HEK293 (cell line): Measurements from ENCODE around the gene TSHZ2.
A peak's percentile ranks its signal among the peaks of the same experiment; 100 is the strongest.

Source experiments
- CTCF ChIA-PET: fragments of 350-600 bp; formaldehyde crosslinking; extraction: SDS; loops from one replicate; lab custom pipeline; 2021; ENCODE audit warnings: antibody characterized with exemption; lab: Yijun Ruan, JAX
- POLR2A ChIA-PET: fragments of 300-600 bp; formaldehyde crosslinking; extraction: SDS; loops from one replicate; lab custom pipeline; 2020; ENCODE audit warnings: antibody characterized with exemption, inconsistent platforms; lab: Yijun Ruan, JAX
- H3K27ac ChIP-seq: fragments of 200-500 bp; sonication (Bioruptor generic); 2 replicates; pipeline ENCODE4 v1.5.1; 2014; ENCODE audit warnings: low read depth, low read length, control low read depth, inconsistent platforms; ENCODE audit errors: extremely low read depth
- H3K36me3 ChIP-seq, 2 experiments: fragments of 200-500 bp in 1 of 2; sonication (Bioruptor generic) in 1 of 2; 1 replicate in 1 of 2; 2 replicates in 1 of 2; pipeline ENCODE4 v1.5.1; 2014 to 2017; ENCODE audit warnings: inconsistent platforms in 2 of 2, low read length in 2 of 2; ENCODE audit not compliant: control insufficient read depth in 2 of 2, insufficient read depth in 1 of 2
- H3K4me1 ChIP-seq: fragments of 200-500 bp; sonication (Bioruptor generic); 2 replicates; pipeline ENCODE4 v1.5.1; 2014; ENCODE audit warnings: mild to moderate bottlenecking, low read length, inconsistent platforms; ENCODE audit not compliant: control insufficient read depth, insufficient read depth
- H3K4me3 ChIP-seq: 2 replicates; pipeline ENCODE4 v1.5.1; 2011; ENCODE audit warnings: low read depth, mild to moderate bottlenecking, control low read depth, low read length, moderate library complexity
- H3K9me3 ChIP-seq: fragments of 200-500 bp; sonication (Bioruptor generic); 2 replicates; pipeline ENCODE4 v1.5.1; 2014; ENCODE audit warnings: low read depth, low read length, inconsistent platforms; ENCODE audit not compliant: control insufficient read depth, insufficient read depth
- FEZF1 ChIP-seq: fragments of 450-650 bp; formaldehyde crosslinking; IDR thresholded peaks from 2 replicates; pipeline ENCODE4 v1.5.1; 2016; ENCODE audit warnings: missing biosample characterization, missing genetic modification characterization
- GLI4 ChIP-seq: fragments of 450-650 bp; formaldehyde crosslinking; IDR thresholded peaks from 2 replicates; pipeline ENCODE4 v1.5.1; 2016; ENCODE audit warnings: missing biosample characterization, missing genetic modification characterization
- GLIS2 ChIP-seq: fragments of 450-650 bp; formaldehyde crosslinking; IDR thresholded peaks from 2 replicates; pipeline ENCODE4 v1.5.1; 2016; ENCODE audit warnings: missing biosample characterization, missing genetic modification characterization
- HOXA7 ChIP-seq: sonication (generic); formaldehyde crosslinking; IDR thresholded peaks from 2 replicates; pipeline ENCODE4 v1.8.1; 2022; ENCODE audit warnings: missing genetic modification reagents, borderline replicate concordance
- KLF16 ChIP-seq: fragments of 450-650 bp; formaldehyde crosslinking; IDR thresholded peaks from 2 replicates; pipeline ENCODE4 v1.5.1; 2017; ENCODE audit warnings: missing biosample characterization, missing genetic modification characterization
- SCRT2 ChIP-seq: fragments of 450-650 bp; formaldehyde crosslinking; IDR thresholded peaks from 2 replicates; pipeline ENCODE4 v1.5.1; 2016; ENCODE audit warnings: missing biosample characterization, missing genetic modification characterization
- WT1 ChIP-seq: fragments of 450-650 bp; formaldehyde crosslinking; IDR thresholded peaks from 2 replicates; pipeline ENCODE4 v1.5.1; 2016; ENCODE audit warnings: missing biosample characterization, missing genetic modification characterization
- ZBTB20 ChIP-seq: fragments of 450-650 bp; formaldehyde crosslinking; IDR thresholded peaks from 2 replicates; pipeline ENCODE4 v1.5.1; 2016; ENCODE audit warnings: missing biosample characterization, missing genetic modification characterization
- ZNF140 ChIP-seq: fragments of 450-650 bp; formaldehyde crosslinking; IDR thresholded peaks from 2 replicates; pipeline ENCODE4 v1.5.1; 2016; ENCODE audit warnings: missing biosample characterization, missing genetic modification characterization
- ZNF266 ChIP-seq: fragments of 450-650 bp; formaldehyde crosslinking; IDR thresholded peaks from 2 replicates; pipeline ENCODE4 v1.5.1; 2016; ENCODE audit warnings: missing biosample characterization, missing genetic modification characterization, low read depth
- ZNF311 ChIP-seq: fragments of 450-650 bp; formaldehyde crosslinking; IDR thresholded peaks from 2 replicates; pipeline ENCODE4 v1.5.1; 2017; ENCODE audit warnings: missing biosample characterization, missing genetic modification characterization, borderline replicate concordance
- ZNF366 ChIP-seq: fragments of 450-650 bp; formaldehyde crosslinking; conservative IDR thresholded peaks from 2 replicates; pipeline ENCODE4 v1.5.1; 2016; ENCODE audit warnings: missing biosample characterization, missing genetic modification characterization
- ZNF398 ChIP-seq: fragments of 450-650 bp; formaldehyde crosslinking; IDR thresholded peaks from 2 replicates; pipeline ENCODE4 v1.5.1; 2017; ENCODE audit warnings: missing biosample characterization, missing genetic modification characterization
- ZNF704 ChIP-seq: fragments of 450-650 bp; formaldehyde crosslinking; IDR thresholded peaks from 2 replicates; pipeline ENCODE4 v1.5.1; 2016; ENCODE audit warnings: missing biosample characterization, missing genetic modification characterization
- ZNF837 ChIP-seq: fragments of 450-650 bp; formaldehyde crosslinking; IDR thresholded peaks from 2 replicates; pipeline ENCODE4 v1.5.1; 2016; ENCODE audit warnings: missing biosample characterization, missing genetic modification characterization
- TF ChIP-seq, protein P1 (sequence below): fragments of 450-650 bp; formaldehyde crosslinking; IDR thresholded peaks from 2 replicates; pipeline ENCODE4 v1.5.1; 2016; ENCODE audit warnings: missing biosample characterization, missing genetic modification characterization

TSHZ2 gene

DNA sequence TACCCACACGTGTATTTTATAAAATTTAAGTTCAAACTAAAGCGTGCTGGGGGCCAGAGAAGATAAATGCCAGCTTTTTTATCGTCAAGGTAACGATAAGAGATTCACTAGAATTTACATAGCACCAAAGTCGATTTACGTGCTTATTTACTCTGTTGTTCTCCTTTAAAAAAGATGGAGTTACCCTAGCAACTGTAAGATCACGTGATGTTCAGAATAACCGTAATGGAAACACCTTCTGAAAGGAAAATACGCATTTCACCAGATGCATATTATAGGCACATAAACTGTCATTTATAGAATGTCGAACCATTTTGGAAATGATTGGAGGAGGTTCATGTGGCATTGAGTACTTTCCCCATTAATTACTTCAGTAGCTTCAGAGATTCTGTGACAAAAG, 207.6 kb downstream of the TSHZ2 start (continued):
- TF ChIP-seq ZNF704 (tag by site-specific recombination) (no peak), GLI4 (no peak), KLF16 (tag by site-specific recombination) (no peak)

GRCh38 chr20:53180928-53181362, 208.8 kb downstream of the TSHZ2 start:
- ChIA-PET POLR2A (no interaction called here), CTCF (no interaction called here)
- TF ChIP-seq ZNF266 (tag by site-specific recombination), result no peak
- TF ChIP-seq FEZF1 (tag by site-specific recombination), result no peak
- Histone ChIP-seq H3K27ac (no peak overlapping the region), H3K4me1 (no peaks in the 10 kb centered on the region), H3K4me3 (no peak overlapping the region), H3K36me3 (no peaks in the 10 kb centered on the region), H3K9me3 (no peaks in the 10 kb centered on the region)

DNA sequence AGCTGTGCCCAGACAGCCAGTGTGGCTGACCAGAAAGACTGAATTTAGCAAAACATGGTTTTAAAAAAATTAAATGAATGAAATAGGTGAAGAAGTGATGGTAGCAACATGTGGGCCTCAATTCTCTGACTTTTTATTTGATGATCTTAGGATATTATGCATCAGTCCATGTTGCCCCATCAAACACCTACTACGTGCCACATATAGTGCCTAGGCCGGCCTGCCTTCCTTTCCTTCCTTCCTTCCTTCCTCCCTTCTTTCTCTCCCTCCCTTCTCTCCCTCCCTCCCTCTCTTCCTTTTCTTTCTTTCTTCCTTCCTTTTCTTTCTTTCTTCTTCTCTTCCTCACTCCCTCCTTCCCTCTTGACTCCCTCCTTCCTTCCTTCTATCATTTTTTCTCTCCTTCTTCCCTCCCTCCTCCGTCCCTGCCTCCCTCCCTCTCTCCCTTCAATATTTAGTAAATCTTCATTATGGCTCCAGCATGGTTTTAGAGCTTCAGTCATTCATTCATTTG, 209.8 kb downstream of the TSHZ2 start:
- H3K4me3 ChIP-seq, result no peak overlapping the region
- H3K27ac ChIP-seq, result no peak overlapping the region
- no peaks in the 10 kb centered on the region for H3K4me1 ChIP-seq
- no peaks in the 10 kb centered on the region for H3K9me3 ChIP-seq
- ChIA-PET CTCF (no interaction called here), POLR2A (no interaction called here)
- no peak for TF ChIP-seq GLIS2 (tag by site-specific recombination)
- TF ChIP-seq ZNF311 (tag by site-specific recombination), result no peak
- no peak for TF ChIP-seq WT1 (tag by site-specific recombination)
- no peak for TF ChIP-seq ZBTB20
- TF ChIP-seq, protein P1, sequence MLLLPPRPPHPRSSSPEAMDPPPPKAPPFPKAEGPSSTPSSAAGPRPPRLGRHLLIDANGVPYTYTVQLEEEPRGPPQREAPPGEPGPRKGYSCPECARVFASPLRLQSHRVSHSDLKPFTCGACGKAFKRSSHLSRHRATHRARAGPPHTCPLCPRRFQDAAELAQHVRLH (tag by site-specific recombination), result no peak
- no peak for TF ChIP-seq ZNF837 (tag by site-specific recombination)
- TF ChIP-seq ZNF366, result peak; percentile 83
- no peaks in the 10 kb centered on the region for H3K36me3 ChIP-seq

DNA sequence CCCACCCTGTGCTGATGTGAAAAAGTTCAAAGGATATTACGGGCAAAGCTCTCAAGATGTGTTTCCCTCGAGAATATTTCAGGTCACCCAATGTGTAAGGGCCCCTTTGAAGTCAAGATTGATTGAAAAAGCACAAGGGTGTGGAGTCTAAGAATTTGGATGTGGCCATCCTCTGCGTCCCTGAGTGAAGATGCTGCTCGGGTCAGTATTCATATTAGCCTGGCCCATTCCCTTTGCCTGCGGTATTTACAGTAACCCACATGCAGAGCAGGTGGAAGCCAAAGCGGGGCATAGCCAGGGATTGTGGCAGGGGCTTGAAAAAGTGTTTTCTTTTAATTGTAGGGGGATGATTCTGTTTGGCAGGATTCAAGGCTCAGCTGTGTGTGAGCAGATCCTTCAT, 211.0 kb downstream of the TSHZ2 start:
- ChIA-PET POLR2A (no interaction called here), CTCF (interaction anchor here (0.9 kb wide), 1 partner anchor 34 kb away, joined by 3 read pairs; no protein-coding TSS in a partner anchor)
- TF ChIP-seq ZNF140 (tag by site-specific recombination) (no peak), HOXA7 (CRISPR knock-in tag) (no peak), SCRT2 (tag by site-specific recombination) (no peak), ZNF398 (tag by site-specific recombination) (no peak)
- no peak overlapping the region for H3K27ac ChIP-seq
- no peak overlapping the region for H3K4me3 ChIP-seq
- H3K4me1 ChIP-seq, result no peaks in the 10 kb centered on the region
- H3K36me3 ChIP-seq, result no peaks in the 10 kb centered on the region
- no peaks in the 10 kb centered on the region for H3K9me3 ChIP-seq
